ENCODE data around the gene SORT1. TPM values are rescaled to one million over a fixed set of nuclear protein-coding genes. Genes with fewer than 3 reads are reported as not detected.

The SORT1 gene
- total and polyA plus RNA-seq, 2 of the 13 experiments (the other 11 are each of a cell fraction or from before 2014, with no cell fraction given): 32.4 to 93.0 TPM

DNA sequence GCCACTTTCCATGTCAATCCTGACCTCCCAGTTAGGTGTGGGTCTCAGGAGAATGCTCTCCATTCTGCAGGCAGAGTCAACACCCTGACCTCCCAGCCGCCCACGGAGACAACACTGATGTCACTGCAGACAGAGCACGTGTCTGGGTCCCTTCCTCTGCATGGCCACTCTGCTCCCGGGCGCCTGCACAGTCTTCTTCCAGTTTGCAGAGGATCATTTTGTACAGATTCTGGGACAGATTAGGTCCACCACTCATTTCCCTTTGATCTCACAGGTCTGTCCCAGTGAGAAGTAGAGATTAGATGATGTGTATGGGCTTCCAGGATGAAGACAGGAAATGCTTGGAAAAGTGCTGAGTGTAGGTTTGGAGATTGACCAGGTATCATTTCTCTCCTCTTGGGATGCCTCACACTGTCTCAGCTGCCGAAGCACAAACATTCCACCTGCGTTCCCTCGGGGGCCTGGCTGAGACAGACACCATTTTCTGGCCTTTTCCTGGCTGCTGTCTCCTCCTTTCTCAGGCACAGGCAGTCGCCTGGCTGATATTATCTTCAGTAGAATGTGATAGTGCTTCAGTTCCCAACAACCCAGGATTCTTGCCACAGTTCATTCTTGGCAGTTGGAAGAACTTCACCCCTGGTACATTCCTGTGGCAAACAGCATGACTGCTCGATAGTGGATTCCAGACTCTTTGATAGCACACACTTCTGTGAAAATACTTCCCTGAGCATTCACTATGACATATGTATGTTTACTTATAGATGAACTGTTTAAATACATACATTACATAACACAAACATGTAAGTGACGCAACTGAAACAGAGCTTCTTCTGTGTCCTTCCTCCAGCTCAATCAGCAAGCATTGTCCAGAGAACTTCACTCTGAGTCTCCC is 98.8 kb downstream of the SORT1 start (continued):
- TF ChIP-seq, protein P1, sequence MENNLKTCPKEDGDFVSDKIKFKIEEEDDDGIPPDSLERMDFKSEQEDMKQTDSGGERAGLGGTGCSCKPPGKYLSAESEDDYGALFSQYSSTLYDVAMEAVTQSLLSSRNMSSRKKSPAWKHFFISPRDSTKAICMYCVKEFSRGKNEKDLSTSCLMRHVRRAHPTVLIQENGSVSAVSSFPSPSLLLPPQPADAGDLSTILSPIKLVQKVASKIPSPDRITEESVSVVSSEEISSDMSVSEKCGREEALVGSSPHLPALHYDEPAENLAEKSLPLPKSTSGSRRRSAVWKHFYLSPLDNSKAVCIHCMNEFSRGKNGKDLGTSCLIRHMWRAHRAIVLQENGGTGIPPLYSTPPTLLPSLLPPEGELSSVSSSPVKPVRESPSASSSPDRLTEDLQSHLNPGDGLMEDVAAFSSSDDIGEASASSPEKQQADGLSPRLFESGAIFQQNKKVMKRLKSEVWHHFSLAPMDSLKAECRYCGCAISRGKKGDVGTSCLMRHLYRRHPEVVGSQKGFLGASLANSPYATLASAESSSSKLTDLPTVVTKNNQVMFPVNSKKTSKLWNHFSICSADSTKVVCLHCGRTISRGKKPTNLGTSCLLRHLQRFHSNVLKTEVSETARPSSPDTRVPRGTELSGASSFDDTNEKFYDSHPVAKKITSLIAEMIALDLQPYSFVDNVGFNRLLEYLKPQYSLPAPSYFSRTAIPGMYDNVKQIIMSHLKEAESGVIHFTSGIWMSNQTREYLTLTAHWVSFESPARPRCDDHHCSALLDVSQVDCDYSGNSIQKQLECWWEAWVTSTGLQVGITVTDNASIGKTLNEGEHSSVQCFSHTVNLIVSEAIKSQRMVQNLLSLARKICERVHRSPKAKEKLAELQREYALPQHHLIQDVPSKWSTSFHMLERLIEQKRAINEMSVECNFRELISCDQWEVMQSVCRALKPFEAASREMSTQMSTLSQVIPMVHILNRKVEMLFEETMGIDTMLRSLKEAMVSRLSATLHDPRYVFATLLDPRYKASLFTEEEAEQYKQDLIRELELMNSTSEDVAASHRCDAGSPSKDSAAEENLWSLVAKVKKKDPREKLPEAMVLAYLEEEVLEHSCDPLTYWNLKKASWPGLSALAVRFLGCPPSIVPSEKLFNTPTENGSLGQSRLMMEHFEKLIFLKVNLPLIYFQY (CRISPR knock-in tag; IDR thresholded peaks at IDR 0.05; ENCODE audit: borderline replicate concordance): no peak
- TF ChIP-seq ZNF101 (CRISPR knock-in tag; IDR thresholded peaks at IDR 0.05; ENCODE audit: borderline replicate concordance, low read depth) (0 out of 2 replicates have a peak, but pooled peaks have one; percentile 51), ZNF34 (CRISPR knock-in tag; IDR thresholded peaks at IDR 0.05; ENCODE audit: borderline replicate concordance) (no peak), REXO4 (CRISPR knock-in tag; IDR thresholded peaks at IDR 0.05; ENCODE audit: borderline replicate concordance) (no peak), ZNF432 (CRISPR knock-in tag; IDR thresholded peaks at IDR 0.05; ENCODE audit: borderline replicate concordance) (no peak), ZFP36 (IDR thresholded peaks at IDR 0.05; ENCODE audit: borderline replicate concordance, low read depth, low read length, partially characterized antibody) (no peak), ZNF788 (CRISPR knock-in tag; IDR thresholded peaks at IDR 0.05; ENCODE audit: borderline replicate concordance) (peak; percentile 49; the same call in 1 of the 2 replicates), CAMTA2 (CRISPR knock-in tag; IDR thresholded peaks at IDR 0.05; ENCODE audit: borderline replicate concordance) (no peak), ZNF776 (CRISPR knock-in tag; IDR thresholded peaks at IDR 0.05) (no peak), CCDC6 (CRISPR knock-in tag; IDR thresholded peaks at IDR 0.05) (peak; percentile 35; the same call in 1 of the 2 replicates), ZNF746 (CRISPR knock-in tag; IDR thresholded peaks at IDR 0.05) (peak; percentile 63; the same call in 1 of the 2 replicates), ZNF672 (CRISPR knock-in tag; IDR thresholded peaks at IDR 0.05) (no peak)
- TF ChIP-seq, protein P2, sequence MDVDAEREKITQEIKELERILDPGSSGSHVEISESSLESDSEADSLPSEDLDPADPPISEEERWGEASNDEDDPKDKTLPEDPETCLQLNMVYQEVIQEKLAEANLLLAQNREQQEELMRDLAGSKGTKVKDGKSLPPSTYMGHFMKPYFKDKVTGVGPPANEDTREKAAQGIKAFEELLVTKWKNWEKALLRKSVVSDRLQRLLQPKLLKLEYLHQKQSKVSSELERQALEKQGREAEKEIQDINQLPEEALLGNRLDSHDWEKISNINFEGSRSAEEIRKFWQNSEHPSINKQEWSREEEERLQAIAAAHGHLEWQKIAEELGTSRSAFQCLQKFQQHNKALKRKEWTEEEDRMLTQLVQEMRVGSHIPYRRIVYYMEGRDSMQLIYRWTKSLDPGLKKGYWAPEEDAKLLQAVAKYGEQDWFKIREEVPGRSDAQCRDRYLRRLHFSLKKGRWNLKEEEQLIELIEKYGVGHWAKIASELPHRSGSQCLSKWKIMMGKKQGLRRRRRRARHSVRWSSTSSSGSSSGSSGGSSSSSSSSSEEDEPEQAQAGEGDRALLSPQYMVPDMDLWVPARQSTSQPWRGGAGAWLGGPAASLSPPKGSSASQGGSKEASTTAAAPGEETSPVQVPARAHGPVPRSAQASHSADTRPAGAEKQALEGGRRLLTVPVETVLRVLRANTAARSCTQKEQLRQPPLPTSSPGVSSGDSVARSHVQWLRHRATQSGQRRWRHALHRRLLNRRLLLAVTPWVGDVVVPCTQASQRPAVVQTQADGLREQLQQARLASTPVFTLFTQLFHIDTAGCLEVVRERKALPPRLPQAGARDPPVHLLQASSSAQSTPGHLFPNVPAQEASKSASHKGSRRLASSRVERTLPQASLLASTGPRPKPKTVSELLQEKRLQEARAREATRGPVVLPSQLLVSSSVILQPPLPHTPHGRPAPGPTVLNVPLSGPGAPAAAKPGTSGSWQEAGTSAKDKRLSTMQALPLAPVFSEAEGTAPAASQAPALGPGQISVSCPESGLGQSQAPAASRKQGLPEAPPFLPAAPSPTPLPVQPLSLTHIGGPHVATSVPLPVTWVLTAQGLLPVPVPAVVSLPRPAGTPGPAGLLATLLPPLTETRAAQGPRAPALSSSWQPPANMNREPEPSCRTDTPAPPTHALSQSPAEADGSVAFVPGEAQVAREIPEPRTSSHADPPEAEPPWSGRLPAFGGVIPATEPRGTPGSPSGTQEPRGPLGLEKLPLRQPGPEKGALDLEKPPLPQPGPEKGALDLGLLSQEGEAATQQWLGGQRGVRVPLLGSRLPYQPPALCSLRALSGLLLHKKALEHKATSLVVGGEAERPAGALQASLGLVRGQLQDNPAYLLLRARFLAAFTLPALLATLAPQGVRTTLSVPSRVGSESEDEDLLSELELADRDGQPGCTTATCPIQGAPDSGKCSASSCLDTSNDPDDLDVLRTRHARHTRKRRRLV (CRISPR knock-in tag; IDR thresholded peaks at IDR 0.05): 0 out of 2 replicates have a peak, but pooled peaks have one; percentile 16
- TF ChIP-seq, protein P3, sequence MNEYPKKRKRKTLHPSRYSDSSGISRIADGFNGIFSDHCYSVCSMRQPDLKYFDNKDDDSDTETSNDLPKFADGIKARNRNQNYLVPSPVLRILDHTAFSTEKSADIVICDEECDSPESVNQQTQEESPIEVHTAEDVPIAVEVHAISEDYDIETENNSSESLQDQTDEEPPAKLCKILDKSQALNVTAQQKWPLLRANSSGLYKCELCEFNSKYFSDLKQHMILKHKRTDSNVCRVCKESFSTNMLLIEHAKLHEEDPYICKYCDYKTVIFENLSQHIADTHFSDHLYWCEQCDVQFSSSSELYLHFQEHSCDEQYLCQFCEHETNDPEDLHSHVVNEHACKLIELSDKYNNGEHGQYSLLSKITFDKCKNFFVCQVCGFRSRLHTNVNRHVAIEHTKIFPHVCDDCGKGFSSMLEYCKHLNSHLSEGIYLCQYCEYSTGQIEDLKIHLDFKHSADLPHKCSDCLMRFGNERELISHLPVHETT (CRISPR knock-in tag; conservative IDR thresholded peaks at IDR 0.05): peak; percentile 7; the same call in 1 of the 2 replicates
- TF ChIP-seq, protein P4, sequence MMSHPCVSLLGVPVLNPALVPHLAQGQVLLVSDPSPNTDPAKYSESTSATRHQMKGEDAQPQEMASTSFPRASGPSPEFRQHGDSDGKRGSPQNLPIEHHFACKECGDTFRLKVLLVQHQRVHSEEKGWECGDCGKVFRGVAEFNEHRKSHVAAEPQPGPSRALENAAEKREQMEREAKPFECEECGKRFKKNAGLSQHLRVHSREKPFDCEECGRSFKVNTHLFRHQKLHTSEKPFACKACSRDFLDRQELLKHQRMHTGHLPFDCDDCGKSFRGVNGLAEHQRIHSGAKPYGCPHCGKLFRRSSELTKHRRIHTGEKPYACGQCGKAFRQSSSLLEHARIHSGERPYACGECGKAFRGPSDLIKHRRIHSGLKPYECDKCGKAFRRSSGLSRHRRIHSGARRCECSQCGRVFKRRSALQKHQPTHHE (CRISPR knock-in tag; IDR thresholded peaks at IDR 0.05; ENCODE audit: borderline replicate concordance): no peak
